Activated CD4-positive, alpha-beta T cell treated with anti-CD3 and anti-CD28 coated beads, Interleukin-2, amount 50 U/mL, for 1 hour (primary cell): ENCODE data around the gene LMX1B.

Source experiments
- DNase-seq: peaks from one replicate; pipeline ENCODE4 v3.0.0-alpha.2; 2020

Gene LMX1B

GRCh38 chr9:126682928-126683697, 69.4 kb downstream of the LMX1B start:
- no peak for DNase-seq

GRCh38 chr9:126683698-126684044, 69.9 kb downstream of the LMX1B start:
- DNase-seq = no peak

- DNase-seq = no peak
Observed at GRCh38 chr9:126684345-126684744, 70.6 kb downstream of the LMX1B start.

GRCh38 chr9:126684965-126685465, 71.3 kb downstream of the LMX1B start:
- no peak for DNase-seq

GRCh38 chr9:126687930-126688461, 74.3 kb downstream of the LMX1B start:
- no peak for DNase-seq

GRCh38 chr9:126688617-126689016, 74.9 kb downstream of the LMX1B start:
- no peak for DNase-seq

GRCh38 chr9:126689027-126689825, 75.5 kb downstream of the LMX1B start:
- DNase-seq = no peak

- peak; percentile 58 for DNase-seq
Observed at GRCh38 chr9:126690431-126691051, 76.8 kb downstream of the LMX1B start.

- DNase-seq = no peak
Observed at GRCh38 chr9:126692041-126692758, 78.5 kb downstream of the LMX1B start.

- no peak for DNase-seq
Observed at GRCh38 chr9:126692759-126693427, 79.2 kb downstream of the LMX1B start.

GRCh38 chr9:126693428-126693944, 79.8 kb downstream of the LMX1B start:
- no peak for DNase-seq

GRCh38 chr9:126694206-126695081, 80.7 kb downstream of the LMX1B start:
- DNase-seq = no peak

GRCh38 chr9:126695186-126695585, 81.5 kb downstream of the LMX1B start:
- DNase-seq = no peak

- DNase-seq = no peak
Observed at GRCh38 chr9:126695701-126696400, 82.1 kb downstream of the LMX1B start.

GRCh38 chr9:126696401-126697145, 82.8 kb downstream of the LMX1B start:
- no peak for DNase-seq

GRCh38 chr9:126697330-126697729, 83.6 kb downstream of the LMX1B start:
- no peak for DNase-seq

GRCh38 chr9:126698251-126698650, 84.5 kb downstream of the LMX1B start:
- DNase-seq = no peak

GRCh38 chr9:126698756-126699155, 85.0 kb downstream of the LMX1B start:
- no peak for DNase-seq

GRCh38 chr9:126699401-126699881, 85.7 kb downstream of the LMX1B start:
- DNase-seq = no peak
